ENCODE data around the gene PGBD1.

Gene PGBD1

DNA sequence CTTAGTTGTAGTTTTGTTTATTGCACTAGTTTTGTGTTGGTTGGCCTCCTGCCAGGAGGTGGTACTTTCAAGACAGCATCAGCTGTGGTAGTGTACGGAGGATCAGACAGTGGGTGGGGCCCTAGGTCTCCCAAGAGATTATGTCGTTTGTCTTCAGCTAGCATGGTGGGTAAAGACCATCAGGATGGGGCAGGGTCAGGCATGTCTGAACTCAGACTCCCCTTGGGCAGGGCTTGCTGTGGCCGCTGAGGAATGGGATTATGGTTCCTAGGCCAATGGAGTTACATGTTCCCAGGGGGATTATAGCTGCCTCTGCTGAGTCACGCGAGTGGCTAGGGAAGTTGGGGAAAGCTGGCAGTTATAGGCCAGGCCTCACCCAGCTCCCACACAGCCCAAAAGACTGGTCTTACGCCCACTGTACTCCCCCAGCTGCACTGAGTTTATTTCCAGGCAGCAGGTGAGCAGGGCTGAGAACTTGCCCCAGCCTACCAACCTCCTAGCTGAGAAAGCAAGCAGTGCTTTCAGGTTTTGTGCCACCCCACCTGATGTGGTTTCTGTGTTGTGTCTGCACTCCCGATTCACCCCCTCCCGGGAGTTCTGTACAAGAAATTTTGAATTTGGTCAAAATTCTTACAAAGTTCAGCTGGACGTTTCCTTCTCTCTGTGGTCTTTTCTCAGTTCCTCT, 29.9 kb downstream of the PGBD1 start:
- TF ChIP-seq, protein P1, sequence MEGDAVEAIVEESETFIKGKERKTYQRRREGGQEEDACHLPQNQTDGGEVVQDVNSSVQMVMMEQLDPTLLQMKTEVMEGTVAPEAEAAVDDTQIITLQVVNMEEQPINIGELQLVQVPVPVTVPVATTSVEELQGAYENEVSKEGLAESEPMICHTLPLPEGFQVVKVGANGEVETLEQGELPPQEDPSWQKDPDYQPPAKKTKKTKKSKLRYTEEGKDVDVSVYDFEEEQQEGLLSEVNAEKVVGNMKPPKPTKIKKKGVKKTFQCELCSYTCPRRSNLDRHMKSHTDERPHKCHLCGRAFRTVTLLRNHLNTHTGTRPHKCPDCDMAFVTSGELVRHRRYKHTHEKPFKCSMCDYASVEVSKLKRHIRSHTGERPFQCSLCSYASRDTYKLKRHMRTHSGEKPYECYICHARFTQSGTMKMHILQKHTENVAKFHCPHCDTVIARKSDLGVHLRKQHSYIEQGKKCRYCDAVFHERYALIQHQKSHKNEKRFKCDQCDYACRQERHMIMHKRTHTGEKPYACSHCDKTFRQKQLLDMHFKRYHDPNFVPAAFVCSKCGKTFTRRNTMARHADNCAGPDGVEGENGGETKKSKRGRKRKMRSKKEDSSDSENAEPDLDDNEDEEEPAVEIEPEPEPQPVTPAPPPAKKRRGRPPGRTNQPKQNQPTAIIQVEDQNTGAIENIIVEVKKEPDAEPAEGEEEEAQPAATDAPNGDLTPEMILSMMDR (IDR thresholded peaks at IDR 0.05), result no peak

DNA sequence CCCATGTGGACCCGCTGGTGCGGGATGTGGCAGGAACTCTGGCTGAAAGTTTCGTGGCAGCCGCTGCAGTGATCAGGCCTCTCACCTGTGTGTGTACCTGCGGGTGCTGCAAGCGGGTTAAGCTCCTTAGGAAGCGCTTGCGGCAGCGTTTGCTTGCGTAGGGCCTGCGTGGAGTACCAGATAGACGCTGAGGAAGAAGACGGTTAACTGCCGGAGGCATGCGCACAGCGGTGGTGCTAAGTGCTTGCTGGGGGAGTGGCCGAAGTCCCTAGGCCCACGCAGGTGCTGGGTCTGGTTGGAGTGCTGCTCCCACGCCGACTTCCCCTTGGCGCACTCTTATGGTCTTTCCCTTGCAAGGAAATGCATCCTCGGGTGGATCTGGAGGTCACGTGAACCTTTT, 31.6 kb downstream of the PGBD1 start:
- TF ChIP-seq, protein P1 (IDR thresholded peaks at IDR 0.05), result no peak

DNA sequence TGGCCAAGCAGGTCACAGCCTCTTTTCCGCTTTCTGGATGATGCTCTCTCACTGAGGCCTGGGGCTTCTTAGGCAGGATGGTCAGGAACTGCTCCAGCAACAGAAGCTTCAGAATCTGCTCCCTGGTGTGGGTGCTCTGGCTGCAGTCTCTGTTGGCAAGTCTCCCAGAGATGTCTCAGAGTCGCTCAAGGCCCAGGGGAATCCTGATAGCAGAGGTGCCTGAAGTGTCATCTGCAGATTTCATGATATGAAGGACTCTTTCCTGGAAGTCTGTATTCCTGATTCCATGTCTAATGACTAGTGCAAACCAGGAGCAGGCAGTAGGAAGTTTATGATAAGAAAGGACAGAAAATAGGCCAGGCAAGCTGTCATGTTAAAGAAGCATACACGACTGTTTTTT, 34.3 kb downstream of the PGBD1 start:
- TF ChIP-seq, protein P1 (IDR thresholded peaks at IDR 0.05), result no peak

DNA sequence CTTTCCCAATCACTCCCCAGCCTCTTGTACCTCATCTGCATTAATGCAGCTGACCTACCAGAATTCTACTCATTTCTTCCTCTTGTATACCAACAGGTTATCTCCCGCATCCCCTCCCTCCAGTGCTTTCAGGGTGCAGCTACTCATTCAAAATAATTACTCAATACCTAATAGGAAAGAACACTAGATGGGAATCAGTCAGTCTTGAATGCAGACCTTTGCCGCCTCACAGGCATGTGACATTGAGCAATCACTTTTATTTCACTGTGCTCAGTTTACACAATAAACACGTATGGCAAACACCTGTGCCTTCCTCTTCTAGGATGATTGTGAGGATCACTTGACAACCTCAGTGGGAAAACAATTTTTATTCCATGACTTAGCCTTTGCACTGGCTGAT, 41.3 kb downstream of the PGBD1 start:
- TF ChIP-seq, protein P1 (IDR thresholded peaks at IDR 0.05), result no peak

DNA sequence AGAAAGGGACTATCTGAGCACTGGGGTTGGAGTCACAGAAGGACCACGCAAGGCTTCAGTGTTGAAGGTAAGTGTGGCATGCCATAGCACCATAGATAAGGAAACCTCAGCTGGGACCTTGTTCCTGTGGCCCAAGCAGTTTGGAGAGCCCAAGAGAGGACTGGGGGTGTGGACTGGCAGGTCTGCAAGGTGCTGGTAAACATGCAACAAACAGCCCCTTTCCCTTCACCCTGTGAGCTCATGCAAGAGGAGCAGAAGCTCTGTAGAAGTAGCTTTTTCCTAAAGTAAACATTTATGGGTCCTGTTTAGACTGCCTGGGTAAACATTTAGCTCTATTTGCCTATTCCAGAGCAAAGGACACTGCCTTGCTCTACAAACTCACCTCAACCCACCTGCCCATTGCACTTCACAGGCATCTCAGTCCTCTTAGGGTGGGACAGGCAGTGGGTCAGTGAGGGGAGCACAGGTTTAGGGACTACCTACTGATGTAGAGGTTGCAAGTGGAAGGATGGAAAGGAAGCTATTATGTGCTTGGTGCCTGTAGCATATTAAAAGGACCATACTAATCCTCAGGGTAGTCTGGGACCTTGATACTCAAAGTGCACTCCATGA, 42.5 kb downstream of the PGBD1 start:
- TF ChIP-seq, protein P1 (IDR thresholded peaks at IDR 0.05), result no peak

DNA sequence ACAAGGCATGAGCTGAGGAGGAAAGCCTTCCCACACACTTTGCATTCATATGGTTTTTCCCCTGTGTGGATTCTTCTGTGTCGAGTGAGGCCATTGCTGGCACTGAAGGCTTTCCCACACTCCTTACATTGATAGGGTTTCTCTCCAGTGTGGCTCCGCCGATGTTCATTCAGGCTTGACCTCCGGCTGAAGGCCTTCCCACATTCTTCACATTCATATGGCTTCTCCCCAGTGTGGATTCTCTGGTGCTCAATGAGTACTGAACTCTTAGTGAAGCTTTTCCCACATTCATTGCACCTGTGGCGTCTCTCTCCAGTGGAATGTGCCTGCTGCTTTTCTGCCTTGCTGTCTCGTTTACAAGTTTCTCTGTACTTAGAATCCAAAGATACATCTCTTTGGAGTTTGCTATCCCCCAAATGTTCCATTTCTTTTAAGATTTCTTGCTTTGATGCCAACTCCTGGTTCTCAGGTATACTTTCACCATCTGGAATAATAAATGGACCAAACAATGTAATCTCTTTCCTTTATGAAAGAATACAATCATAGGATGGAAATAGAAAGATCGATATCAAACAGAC, 45.1 kb downstream of the PGBD1 start:
- TF ChIP-seq, protein P1 (IDR thresholded peaks at IDR 0.05), result no peak

DNA sequence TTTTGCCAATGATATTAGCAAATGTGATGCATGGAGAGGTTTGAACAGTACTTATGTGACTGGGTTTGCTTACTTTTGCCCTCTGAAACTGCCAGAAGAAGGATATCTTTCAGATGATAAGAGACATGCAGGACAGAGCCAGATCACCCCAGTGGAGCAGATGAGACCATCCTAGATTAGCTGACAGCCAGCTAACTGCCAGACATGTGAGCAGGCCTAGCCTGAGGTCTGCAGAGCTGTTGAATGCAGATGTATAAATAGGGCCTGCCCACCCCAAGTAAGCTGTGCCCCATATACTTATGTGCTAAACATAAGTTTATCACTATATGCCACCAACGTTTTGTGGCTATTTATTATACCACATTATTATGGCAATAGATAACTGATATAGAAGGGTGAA, 48.7 kb downstream of the PGBD1 start:
- TF ChIP-seq, protein P1 (IDR thresholded peaks at IDR 0.05), result no peak
